Measurements from ENCODE around the gene FIGNL1.

The FIGNL1 gene

DNA sequence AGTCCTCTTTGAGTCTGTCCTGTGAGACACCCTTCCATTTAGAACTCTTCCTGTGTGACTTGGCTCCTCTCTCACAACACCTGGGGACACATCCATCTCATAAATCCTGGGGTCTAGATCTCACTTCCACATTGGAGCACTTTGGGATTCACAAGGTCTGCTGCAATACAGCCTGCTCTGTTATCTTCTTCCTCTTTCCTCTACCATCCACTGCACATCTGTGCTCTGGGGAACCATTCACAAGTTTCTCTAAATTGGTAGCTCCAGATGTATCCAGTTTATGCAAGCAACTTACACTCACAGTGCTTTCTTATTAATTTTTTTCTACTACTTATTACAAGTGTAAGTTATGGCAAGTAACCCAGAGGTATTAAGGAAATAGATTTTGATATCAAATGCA, 5.5 kb upstream of the FIGNL1 start:
- DNase-seq (ENCODE audit: low read depth), result no peak
- Histone ChIP-seq H3K27me3 (replicated peaks; ENCODE audit: control insufficient read depth, insufficient read depth, low read length) (peaks cover 29% of the 10 kb centered on the region), H3K36me3 (ENCODE audit: control insufficient read depth, insufficient read depth, low read length, severe bottlenecking) (no peaks in the 10 kb centered on the region), H3K9ac (ENCODE audit: low read length) (no peak overlapping the region), H3K9me3 (ENCODE audit: control insufficient read depth, low read length) (peaks cover 3% of the 10 kb centered on the region), H3K4me3 (ENCODE audit: low read length) (no peak overlapping the region), H3K4me1 (ENCODE audit: control insufficient read depth, insufficient read depth, low read length) (peaks cover 3% of the 10 kb centered on the region)

DNA sequence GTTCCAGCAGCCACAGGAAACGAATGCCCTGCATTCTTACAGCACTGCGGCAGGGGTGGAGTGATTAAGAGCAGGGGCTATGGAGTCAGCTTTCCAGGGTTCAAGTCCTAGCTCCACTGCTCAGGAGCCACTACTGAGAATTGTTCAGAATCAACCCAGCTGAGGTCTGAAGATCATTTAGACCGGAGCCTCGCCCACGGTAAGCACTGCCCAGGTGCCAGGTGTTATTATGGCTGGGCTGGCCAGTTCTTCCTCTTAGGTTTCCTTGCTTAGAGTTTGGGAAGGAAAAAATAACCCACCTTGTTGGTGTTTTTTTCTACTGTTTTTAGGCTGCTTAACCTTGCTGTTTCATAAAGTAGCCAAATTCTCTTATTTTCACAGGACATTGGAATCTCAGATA, 4.8 kb upstream of the FIGNL1 start:
- Histone ChIP-seq H3K36me3 (ENCODE audit: control insufficient read depth, insufficient read depth, low read length, severe bottlenecking) (no peaks in the 10 kb centered on the region), H3K9me3 (ENCODE audit: control insufficient read depth, low read length) (peaks cover 3% of the 10 kb centered on the region), H3K4me3 (ENCODE audit: low read length) (no peak overlapping the region), H3K9ac (ENCODE audit: low read length) (no peak overlapping the region), H3K4me1 (ENCODE audit: control insufficient read depth, insufficient read depth, low read length) (peaks cover 5% of the 10 kb centered on the region), H3K27me3 (replicated peaks; ENCODE audit: control insufficient read depth, insufficient read depth, low read length) (peaks cover 29% of the 10 kb centered on the region)
- DNase-seq (ENCODE audit: low read depth), result no peak

DNA sequence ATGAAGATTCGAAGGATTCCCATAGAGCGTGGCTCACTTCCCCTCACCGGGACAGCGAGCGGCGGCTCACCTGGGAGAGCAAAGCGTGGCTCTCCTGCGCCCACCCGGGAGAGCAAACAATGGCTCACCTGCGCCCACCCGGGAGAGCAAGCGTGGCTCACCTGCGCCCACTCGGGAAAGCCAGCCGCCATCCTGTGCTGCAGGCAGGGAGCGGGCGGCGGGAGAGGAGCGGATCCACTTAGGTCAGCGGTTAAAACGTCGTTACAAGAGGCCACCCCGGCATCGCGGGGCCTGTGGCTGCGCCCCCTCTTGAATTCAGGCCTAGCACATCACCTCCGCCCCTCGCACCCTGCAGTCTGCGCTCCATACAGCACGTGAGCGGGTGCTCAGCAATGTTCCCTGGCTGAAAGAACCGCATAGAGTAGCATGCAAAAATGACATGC, 461 bp upstream of the FIGNL1 start:
- Histone ChIP-seq H3K9ac (ENCODE audit: low read length) (peak overlapping the region; percentile 87), H3K4me1 (ENCODE audit: control insufficient read depth, insufficient read depth, low read length) (peaks cover 12% of the 10 kb centered on the region), H3K4me3 (ENCODE audit: low read length) (peak overlapping the region; percentile 92), H3K9me3 (ENCODE audit: control insufficient read depth, low read length) (no peaks in the 10 kb centered on the region), H3K27me3 (replicated peaks; ENCODE audit: control insufficient read depth, insufficient read depth, low read length) (peaks cover 11% of the 10 kb centered on the region), H3K36me3 (ENCODE audit: control insufficient read depth, insufficient read depth, low read length, severe bottlenecking) (peaks cover 9% of the 10 kb centered on the region)
- no peak for DNase-seq (ENCODE audit: low read depth)

DNA sequence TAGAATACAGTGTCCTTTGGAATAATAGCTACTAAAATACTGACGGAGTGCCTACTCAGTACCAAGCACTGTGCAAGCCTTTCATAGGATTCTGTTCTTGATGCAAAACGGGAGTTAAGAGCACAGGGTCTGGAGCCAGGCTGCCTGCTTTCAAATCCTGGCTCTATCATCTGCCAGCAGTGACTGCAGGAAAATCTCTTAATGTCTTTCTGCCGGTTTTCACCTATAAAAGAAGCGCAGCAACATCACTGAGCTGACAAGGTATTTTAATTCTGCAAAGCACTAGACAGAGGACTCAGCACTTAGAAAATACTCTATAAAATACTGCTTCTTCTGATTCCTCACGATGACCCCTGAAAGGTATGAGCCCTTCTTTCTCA, 659 bp downstream of the FIGNL1 start:
- Histone ChIP-seq H3K9me3 (ENCODE audit: control insufficient read depth, low read length) (no peaks in the 10 kb centered on the region), H3K4me1 (ENCODE audit: control insufficient read depth, insufficient read depth, low read length) (peaks cover 12% of the 10 kb centered on the region), H3K4me3 (ENCODE audit: low read length) (peak overlapping the region; percentile 92), H3K27me3 (replicated peaks; ENCODE audit: control insufficient read depth, insufficient read depth, low read length) (peaks cover 4% of the 10 kb centered on the region), H3K9ac (ENCODE audit: low read length) (peak overlapping the region; percentile 87), H3K36me3 (ENCODE audit: control insufficient read depth, insufficient read depth, low read length, severe bottlenecking) (peaks cover 9% of the 10 kb centered on the region)
- no peak for DNase-seq (ENCODE audit: low read depth)

DNA sequence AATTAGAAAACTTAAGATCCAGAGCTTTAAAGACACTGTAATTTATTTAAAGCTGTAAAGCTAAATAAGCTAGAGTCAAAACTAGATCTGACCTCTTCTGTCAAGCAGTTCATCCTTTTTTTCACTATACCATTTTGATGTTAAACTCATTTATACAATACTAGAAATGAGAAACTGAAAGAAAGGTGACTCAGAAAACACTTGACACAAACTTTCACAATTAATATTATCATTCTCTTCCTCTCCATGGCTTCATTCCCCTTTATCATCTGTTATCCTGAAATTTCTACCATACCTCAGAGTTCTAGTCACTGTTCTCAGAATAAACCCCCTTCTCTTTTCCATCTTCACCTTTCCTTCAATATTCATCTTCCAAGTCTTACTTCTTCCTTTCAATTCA, 1.3 kb downstream of the FIGNL1 start:
- Histone ChIP-seq H3K9me3 (ENCODE audit: control insufficient read depth, low read length) (no peaks in the 10 kb centered on the region), H3K4me3 (ENCODE audit: low read length) (no peak overlapping the region)
- DNase-seq (ENCODE audit: low read depth), result no peak

DNA sequence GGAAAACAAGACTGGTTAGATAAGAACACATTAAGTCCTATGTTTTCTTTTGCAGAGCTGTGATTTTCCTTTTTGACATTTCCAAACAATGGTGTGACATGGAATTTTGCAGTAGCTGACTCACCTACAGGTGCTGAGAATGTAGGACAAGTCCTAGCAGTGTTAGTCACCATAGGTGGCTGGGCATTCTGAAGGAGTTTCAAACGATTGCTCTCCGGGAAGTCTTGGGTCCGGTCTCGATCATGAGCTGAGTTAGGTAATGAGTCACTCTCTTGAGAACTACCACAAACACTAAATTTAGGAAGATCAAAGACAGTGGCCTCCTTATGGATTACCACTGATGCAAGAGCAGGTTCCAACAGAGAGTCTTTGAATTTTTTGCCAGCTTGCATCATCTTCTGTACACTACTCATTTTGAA, 3.6 kb downstream of the FIGNL1 start:
- Histone ChIP-seq H3K9ac (ENCODE audit: low read length) (no peak overlapping the region), H3K9me3 (ENCODE audit: control insufficient read depth, low read length) (no peaks in the 10 kb centered on the region), H3K27me3 (replicated peaks; ENCODE audit: control insufficient read depth, insufficient read depth, low read length) (no peaks in the 10 kb centered on the region), H3K4me1 (ENCODE audit: control insufficient read depth, insufficient read depth, low read length) (peaks cover 12% of the 10 kb centered on the region), H3K4me3 (ENCODE audit: low read length) (no peak overlapping the region), H3K36me3 (ENCODE audit: control insufficient read depth, insufficient read depth, low read length, severe bottlenecking) (peaks cover 13% of the 10 kb centered on the region)
- no peak for DNase-seq (ENCODE audit: low read depth)

More for the DNA sequence above, 1.3 kb downstream of the FIGNL1 start:
- Histone ChIP-seq H3K9ac (ENCODE audit: low read length) (no peak overlapping the region), H3K27me3 (replicated peaks; ENCODE audit: control insufficient read depth, insufficient read depth, low read length) (no peaks in the 10 kb centered on the region), H3K36me3 (ENCODE audit: control insufficient read depth, insufficient read depth, low read length, severe bottlenecking) (peaks cover 13% of the 10 kb centered on the region), H3K4me1 (ENCODE audit: control insufficient read depth, insufficient read depth, low read length) (peaks cover 12% of the 10 kb centered on the region)

DNA sequence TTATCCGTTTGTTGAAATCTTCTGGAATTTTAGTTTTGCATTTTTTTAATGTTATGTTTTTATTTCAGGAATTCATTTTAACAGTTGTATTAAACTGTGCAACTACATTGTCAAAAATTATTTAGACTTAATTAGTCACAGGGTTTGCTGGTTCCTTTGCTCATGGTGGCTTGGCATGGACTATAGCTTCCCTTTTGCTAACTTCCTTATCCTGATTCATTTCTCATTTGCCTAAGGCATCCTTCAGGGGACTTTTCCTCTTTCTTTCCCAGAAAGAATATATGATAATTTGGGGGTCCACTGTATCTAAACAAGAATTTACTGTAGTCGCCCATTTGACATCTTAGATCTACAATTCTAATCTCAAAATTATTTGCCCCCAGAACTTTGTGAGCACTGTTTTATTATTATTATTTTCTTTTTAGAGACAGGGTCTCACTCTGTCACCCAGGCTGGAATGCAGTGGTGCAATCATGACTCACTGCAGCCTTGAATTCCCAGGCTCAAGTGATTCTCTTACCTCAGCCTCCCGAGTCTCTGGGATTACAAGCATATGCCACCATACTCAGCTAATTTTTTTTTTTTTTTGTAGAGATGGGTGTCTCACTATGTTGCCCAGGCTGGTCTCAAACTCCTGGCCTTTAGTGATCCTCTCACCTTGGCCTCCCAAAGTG, 13.9 kb downstream of the FIGNL1 start:
- Histone ChIP-seq H3K36me3 (ENCODE audit: control insufficient read depth, insufficient read depth, low read length, severe bottlenecking) (peaks cover 3% of the 10 kb centered on the region), H3K9ac (ENCODE audit: low read length) (peak overlapping the region; percentile 15), H3K4me3 (ENCODE audit: low read length) (no peak overlapping the region), H3K9me3 (ENCODE audit: control insufficient read depth, low read length) (no peaks in the 10 kb centered on the region), H3K4me1 (ENCODE audit: control insufficient read depth, insufficient read depth, low read length) (peaks cover 12% of the 10 kb centered on the region), H3K27me3 (replicated peaks; ENCODE audit: control insufficient read depth, insufficient read depth, low read length) (no peaks in the 10 kb centered on the region)
- peak; percentile 77 for DNase-seq (ENCODE audit: low read depth)

DNA sequence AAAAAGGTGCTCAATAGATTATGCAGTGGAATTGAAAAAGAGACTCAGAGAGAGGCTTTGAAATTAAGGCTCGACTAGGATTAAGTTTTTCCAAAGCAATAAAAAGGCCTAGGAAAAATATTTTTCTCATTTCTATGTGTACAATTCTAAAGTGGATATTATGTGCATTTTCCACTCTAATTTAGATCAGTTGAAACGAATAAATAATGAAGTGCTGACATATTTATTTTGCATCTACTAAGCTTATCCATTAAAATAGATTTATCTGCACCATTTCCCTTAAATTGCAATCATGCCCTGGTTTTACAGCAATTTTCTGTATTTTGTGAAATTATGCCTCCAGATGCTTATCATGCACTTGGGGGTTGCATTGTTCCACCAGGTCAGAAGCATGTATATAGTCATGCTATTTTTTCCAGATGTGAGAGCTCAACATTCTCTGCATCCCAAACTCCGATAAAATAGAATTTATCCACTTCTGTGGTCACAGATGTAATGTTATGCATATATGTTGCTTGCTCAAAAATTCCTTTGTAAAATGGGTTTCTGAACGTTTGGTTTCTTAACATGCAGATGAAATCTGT, 18.3 kb downstream of the FIGNL1 start:
- Histone ChIP-seq H3K36me3 (ENCODE audit: control insufficient read depth, insufficient read depth, low read length, severe bottlenecking) (no peaks in the 10 kb centered on the region), H3K9ac (ENCODE audit: low read length) (no peak overlapping the region), H3K9me3 (ENCODE audit: control insufficient read depth, low read length) (no peaks in the 10 kb centered on the region), H3K4me1 (ENCODE audit: control insufficient read depth, insufficient read depth, low read length) (peaks cover 11% of the 10 kb centered on the region), H3K4me3 (ENCODE audit: low read length) (no peak overlapping the region), H3K27me3 (replicated peaks; ENCODE audit: control insufficient read depth, insufficient read depth, low read length) (no peaks in the 10 kb centered on the region)
- DNase-seq (ENCODE audit: low read depth), result peak; percentile 15

DNA sequence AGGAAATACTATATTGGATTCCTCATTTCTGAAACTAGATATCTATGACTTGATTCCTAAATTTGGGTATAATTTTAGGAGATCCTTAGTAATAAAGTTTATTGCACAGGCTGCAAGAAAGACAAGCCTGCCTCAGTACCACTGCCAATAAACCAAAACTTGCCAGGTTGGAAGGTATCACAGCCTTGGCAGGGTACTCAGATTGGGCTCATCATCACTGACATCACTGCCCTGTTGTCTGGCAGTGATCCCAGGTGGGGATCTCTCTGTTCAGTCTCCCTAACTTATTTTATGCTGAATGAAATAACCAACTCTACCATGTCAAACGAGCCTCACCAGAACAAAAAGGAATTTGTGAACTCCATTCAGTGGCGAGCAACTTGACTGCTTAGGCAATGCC, 18.8 kb downstream of the FIGNL1 start:
- peaks cover 7% of the 10 kb centered on the region for H3K4me1 ChIP-seq (ENCODE audit: control insufficient read depth, insufficient read depth, low read length)
- no peaks in the 10 kb centered on the region for H3K27me3 ChIP-seq (replicated peaks; ENCODE audit: control insufficient read depth, insufficient read depth, low read length)
- no peaks in the 10 kb centered on the region for H3K9me3 ChIP-seq (ENCODE audit: control insufficient read depth, low read length)
- H3K36me3 ChIP-seq (ENCODE audit: control insufficient read depth, insufficient read depth, low read length, severe bottlenecking), result no peaks in the 10 kb centered on the region
- no peak overlapping the region for H3K9ac ChIP-seq (ENCODE audit: low read length)
- no peak overlapping the region for H3K4me3 ChIP-seq (ENCODE audit: low read length)
- DNase-seq (ENCODE audit: low read depth), result no peak

DNA sequence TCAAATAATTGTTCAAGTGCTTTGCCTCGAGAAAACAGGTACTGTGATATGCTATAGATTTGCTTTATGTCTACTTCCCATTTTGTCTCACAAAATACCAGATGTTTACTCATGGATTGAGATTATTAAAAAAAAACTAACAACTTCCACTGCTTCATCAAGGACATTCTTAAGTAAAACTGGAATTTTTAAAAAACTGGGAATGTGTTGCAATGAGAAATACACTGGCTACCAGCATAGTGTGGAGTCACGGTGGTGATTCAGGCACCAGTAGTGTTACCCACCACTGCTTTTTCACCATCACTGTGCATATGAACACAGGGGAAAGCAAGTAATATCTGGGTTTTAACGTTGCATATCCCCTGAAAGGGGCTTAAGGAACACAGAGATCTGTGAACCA, 21.2 kb downstream of the FIGNL1 start:
- H3K4me1 ChIP-seq (ENCODE audit: control insufficient read depth, insufficient read depth, low read length), result no peaks in the 10 kb centered on the region
- no peak overlapping the region for H3K4me3 ChIP-seq (ENCODE audit: low read length)
- DNase-seq (ENCODE audit: low read depth), result no peak
- H3K9me3 ChIP-seq (ENCODE audit: control insufficient read depth, low read length), result no peaks in the 10 kb centered on the region
- H3K27me3 ChIP-seq (replicated peaks; ENCODE audit: control insufficient read depth, insufficient read depth, low read length), result no peaks in the 10 kb centered on the region
- no peaks in the 10 kb centered on the region for H3K36me3 ChIP-seq (ENCODE audit: control insufficient read depth, insufficient read depth, low read length, severe bottlenecking)
- H3K9ac ChIP-seq (ENCODE audit: low read length), result no peak overlapping the region

DNA sequence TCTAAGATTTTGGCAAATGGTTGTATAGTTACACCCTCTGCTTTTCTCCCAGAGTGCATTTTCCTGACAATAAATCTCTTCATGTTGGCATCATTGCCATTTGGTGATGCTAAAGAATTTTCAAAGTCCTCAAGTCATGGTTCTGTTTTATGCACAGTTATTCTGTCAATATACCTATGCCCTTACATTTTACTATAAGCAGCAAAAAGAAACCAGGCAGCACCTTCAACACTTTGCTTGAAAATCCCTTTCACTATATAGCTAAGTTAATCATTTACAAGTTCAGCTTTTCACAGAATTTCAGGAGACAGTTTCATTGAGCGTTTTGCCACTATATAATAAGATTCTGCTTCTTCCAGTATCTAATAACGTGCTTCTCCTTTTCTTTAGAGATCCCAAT, 22.6 kb downstream of the FIGNL1 start:
- no peak overlapping the region for H3K9ac ChIP-seq (ENCODE audit: low read length)
- H3K4me1 ChIP-seq (ENCODE audit: control insufficient read depth, insufficient read depth, low read length), result no peaks in the 10 kb centered on the region
- H3K4me3 ChIP-seq (ENCODE audit: low read length), result no peak overlapping the region
- DNase-seq (ENCODE audit: low read depth), result no peak
- H3K36me3 ChIP-seq (ENCODE audit: control insufficient read depth, insufficient read depth, low read length, severe bottlenecking), result no peaks in the 10 kb centered on the region
- no peaks in the 10 kb centered on the region for H3K27me3 ChIP-seq (replicated peaks; ENCODE audit: control insufficient read depth, insufficient read depth, low read length)
- no peaks in the 10 kb centered on the region for H3K9me3 ChIP-seq (ENCODE audit: control insufficient read depth, low read length)
